Measurements from ENCODE around the gene PRG2.

GRCh38 chr11:57341250-57341808, 49.1 kb downstream of the PRG2 start:
- no peak for TF ChIP-seq CTCF (IDR thresholded peaks at IDR 0.05 in 8 of 11, conservative IDR thresholded peaks at IDR 0.05 in 3 of 11)
- TF ChIP-seq POLR2A (IDR thresholded peaks at IDR 0.05), result no peak
- no peak for TF ChIP-seq POLR2AphosphoS5 (IDR thresholded peaks at IDR 0.05)

Data from spleen (tissue), 7 donors.